Lung (tissue), 12 donors: ENCODE measurements around the gene ABHD10. TPM values are rescaled to one million over a fixed set of nuclear protein-coding genes. Genes with fewer than 3 reads are reported as not detected.

Source experiments
- ATAC-seq: fragments of 200-7000 bp; cut with Tn5 transposase; one replicate; pipeline ENCODE4 v1.9.1; 2020; ENCODE audit warnings: moderate number of reproducible peaks; ENCODE audit not compliant: insufficient read depth, low FRiP score
- DNase-seq, 3 donors: peaks; one replicate each; pipeline ENCODE4 v3.0.0-alpha.2; 2013 to 2017
- H3K27ac ChIP-seq, 2 donors: one replicate each; pipeline ENCODE4 v1.5.1; 2013; ENCODE audit warnings: mild to moderate bottlenecking in 2 of 2, moderate library complexity in 2 of 2, control low read depth in 1 of 2, inconsistent platforms in 1 of 2, low read depth in 1 of 2, low read length in 1 of 2
- H3K27me3 ChIP-seq, 3 donors: one replicate each; pipeline ENCODE4 v1.5.1; 2013; ENCODE audit warnings: low read length in 2 of 3; ENCODE audit not compliant: control insufficient read depth in 3 of 3, insufficient read depth in 3 of 3
- H3K36me3 ChIP-seq, 4 donors: one replicate each; pipeline ENCODE4 v1.5.1; 2013; ENCODE audit warnings: low read length in 4 of 4, mild to moderate bottlenecking in 1 of 4, moderate library complexity in 1 of 4; ENCODE audit not compliant: control insufficient read depth in 4 of 4, insufficient read depth in 4 of 4
- H3K4me1 ChIP-seq, 5 donors: one replicate each; pipeline ENCODE4 v1.5.1; 2013; ENCODE audit warnings: low read length in 5 of 5, mild to moderate bottlenecking in 2 of 5, moderate library complexity in 1 of 5; ENCODE audit not compliant: control insufficient read depth in 5 of 5, insufficient read depth in 5 of 5
- H3K4me3 ChIP-seq: one replicate; pipeline ENCODE4 v1.5.1; 2013; ENCODE audit warnings: mild to moderate bottlenecking, control low read depth, moderate library complexity
- H3K9ac ChIP-seq, 2 donors: one replicate each; pipeline ENCODE4 v1.5.1; 2013; ENCODE audit warnings: low read length in 2 of 2, control low read depth in 1 of 2; ENCODE audit not compliant: insufficient read depth in 1 of 2
- H3K9me3 ChIP-seq, 4 donors: one replicate each; pipeline ENCODE4 v1.5.1; 2013; ENCODE audit warnings: low read length in 3 of 4, mild to moderate bottlenecking in 1 of 4, moderate library complexity in 1 of 4; ENCODE audit not compliant: control insufficient read depth in 4 of 4, insufficient read depth in 3 of 4
- WGBS, 2 donors: extraction: QIAGEN DNeasy Blood & Tissue Kit; methylation state at CpG; one replicate each; pipeline ENCODE4 v1.1.7; 2013; 5-methylcytosine and 5-hydroxymethylcytosine counted together
- polyA plus RNA-seq, 2 donors: library from polyadenylated mRNA; stranded (reverse); fragments of 200-250 nt; gene quantifications; one replicate each; pipeline ENCODE4 v1.2.1, GENCODE V29; 2013
- total RNA-seq, 2 donors: library from RNA; depleted of rRNA in 1 of 2; stranded (reverse); fragments of >200 nt in 1 of 2; gene quantifications; one replicate each; pipeline ENCODE4 v1.2.1, GENCODE V29; 2014 to 2021
- TF ChIP-seq, protein P1 (sequence below): IDR thresholded peaks from 2 replicates; pipeline ENCODE4 v1.5.1; 2012; ENCODE audit warnings: mild to moderate bottlenecking; ENCODE audit errors: control extremely low read depth, extremely low read depth
- donor health status: control.
- donor health status: control.
- donor health status: Bipolar disorder and iron deficiency.
- donor health status: healthy.
- donor health status: DM: yes; HTN: yes; CAD: no.

The ABHD10 gene
- total and polyA plus RNA-seq, 4 donors, result 10.6 to 52.1 (median 23.0) TPM

DNA sequence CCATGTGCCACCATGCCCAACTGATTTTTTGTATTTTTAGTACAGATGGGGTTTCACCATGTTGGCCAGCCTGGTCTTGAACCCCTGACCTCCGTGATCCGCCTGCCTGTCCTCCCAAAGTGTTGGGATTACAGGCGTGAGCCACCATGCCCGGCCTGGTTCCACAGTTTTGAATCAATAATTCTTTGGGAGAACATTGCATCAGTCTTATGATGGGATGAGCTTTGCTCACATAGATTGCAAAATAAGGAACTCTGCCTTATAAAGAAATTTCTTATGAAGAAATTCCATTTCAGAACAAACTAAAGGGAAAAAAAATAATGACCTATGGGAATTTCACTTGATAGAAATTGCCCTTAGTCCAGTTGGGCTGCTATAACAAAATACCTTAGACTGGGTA, 39.9 kb downstream of the ABHD10 start:
- H3K4me3 ChIP-seq, result no peak overlapping the region
- H3K36me3 ChIP-seq, result no peaks in the 10 kb centered on the region
- peaks cover 0 to 18% (median 0%) of the 10 kb centered on the region in 5 donors for H3K4me1 ChIP-seq
- H3K27ac ChIP-seq, result no peak overlapping the region
- TF ChIP-seq, protein P1, sequence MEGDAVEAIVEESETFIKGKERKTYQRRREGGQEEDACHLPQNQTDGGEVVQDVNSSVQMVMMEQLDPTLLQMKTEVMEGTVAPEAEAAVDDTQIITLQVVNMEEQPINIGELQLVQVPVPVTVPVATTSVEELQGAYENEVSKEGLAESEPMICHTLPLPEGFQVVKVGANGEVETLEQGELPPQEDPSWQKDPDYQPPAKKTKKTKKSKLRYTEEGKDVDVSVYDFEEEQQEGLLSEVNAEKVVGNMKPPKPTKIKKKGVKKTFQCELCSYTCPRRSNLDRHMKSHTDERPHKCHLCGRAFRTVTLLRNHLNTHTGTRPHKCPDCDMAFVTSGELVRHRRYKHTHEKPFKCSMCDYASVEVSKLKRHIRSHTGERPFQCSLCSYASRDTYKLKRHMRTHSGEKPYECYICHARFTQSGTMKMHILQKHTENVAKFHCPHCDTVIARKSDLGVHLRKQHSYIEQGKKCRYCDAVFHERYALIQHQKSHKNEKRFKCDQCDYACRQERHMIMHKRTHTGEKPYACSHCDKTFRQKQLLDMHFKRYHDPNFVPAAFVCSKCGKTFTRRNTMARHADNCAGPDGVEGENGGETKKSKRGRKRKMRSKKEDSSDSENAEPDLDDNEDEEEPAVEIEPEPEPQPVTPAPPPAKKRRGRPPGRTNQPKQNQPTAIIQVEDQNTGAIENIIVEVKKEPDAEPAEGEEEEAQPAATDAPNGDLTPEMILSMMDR, result no peak
- H3K9ac ChIP-seq, result no peak overlapping the region
- 95 to 98% methylated on average over 4 of the region's 4 CpGs for WGBS, 2 donors
- no peaks in the 10 kb centered on the region for H3K9me3 ChIP-seq
- no peaks in the 10 kb centered on the region for H3K27me3 ChIP-seq
- DNase-seq (no peak), ATAC-seq (no peak)

- Histone ChIP-seq H3K27me3 (no peaks in the 10 kb centered on the region), H3K9me3 (no peaks in the 10 kb centered on the region), H3K9ac (no peak overlapping the region), H3K27ac (no peak overlapping the region), H3K4me1 (peaks cover 0 to 18% (median 0%) of the 10 kb centered on the region in 5 donors), H3K4me3 (no peak overlapping the region), H3K36me3 (no peaks in the 10 kb centered on the region)
- DNase-seq (no peak), ATAC-seq (no peak)
- WGBS, 2 donors, result 82 to 85% methylated on average over 1 of the region's 1 CpG
- TF ChIP-seq, protein P1, result no peak
Observed at GRCh38 chr3:112019716-112020115, 40.9 kb downstream of the ABHD10 start.

DNA sequence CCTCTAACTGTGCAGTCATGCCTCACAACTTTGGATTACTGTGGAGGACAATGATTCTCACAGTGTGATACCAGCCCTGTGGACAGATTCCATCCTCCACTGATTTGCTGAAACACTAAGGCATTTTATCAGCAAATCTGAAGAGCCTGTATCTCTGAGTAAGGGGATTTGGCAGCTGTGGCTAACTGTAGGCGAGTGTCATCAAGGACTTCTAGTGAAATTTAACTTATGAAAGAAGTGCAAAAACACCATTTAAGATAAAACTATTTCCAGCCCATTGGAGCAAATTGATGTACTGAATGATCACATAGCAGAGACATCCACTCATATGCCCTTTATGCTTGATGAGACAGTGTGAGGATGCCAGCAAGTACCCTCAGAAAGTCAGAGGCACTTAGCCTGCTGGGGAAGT, 41.9 kb downstream of the ABHD10 start:
- DNase-seq (no peak), ATAC-seq (no peak)
- 90 to 97% methylated on average over 1 of the region's 1 CpG for WGBS, 2 donors
- Histone ChIP-seq H3K36me3 (no peaks in the 10 kb centered on the region), H3K27ac (no peak overlapping the region), H3K4me3 (no peak overlapping the region), H3K4me1 (peaks cover 0 to 12% (median 0%) of the 10 kb centered on the region in 5 donors), H3K27me3 (no peaks in the 10 kb centered on the region), H3K9ac (no peak overlapping the region), H3K9me3 (no peaks in the 10 kb centered on the region)
- TF ChIP-seq, protein P1, result no peak

- 93 to 94% methylated on average over 4 of the region's 4 CpGs for WGBS, 2 donors
- Histone ChIP-seq H3K4me1 (no peaks in the 10 kb centered on the region), H3K27ac (no peak overlapping the region), H3K36me3 (no peaks in the 10 kb centered on the region), H3K9me3 (no peaks in the 10 kb centered on the region), H3K9ac (no peak overlapping the region), H3K27me3 (no peaks in the 10 kb centered on the region), H3K4me3 (no peak overlapping the region)
- ATAC-seq, result no peak
- no peak for DNase-seq
- TF ChIP-seq, protein P1, result no peak
Observed at GRCh38 chr3:112027142-112027541, 48.3 kb downstream of the ABHD10 start.
